ENCODE data around the gene EPB41L4B.

EPB41L4B gene

GRCh38 chr9:109191746-109192145, 129.1 kb downstream of the EPB41L4B start:
- FAIRE-seq = no peak

- no peak for FAIRE-seq
Observed at GRCh38 chr9:109190151-109190550, 130.7 kb downstream of the EPB41L4B start.

- FAIRE-seq = no peak
Observed at GRCh38 chr9:109186857-109187520, 133.9 kb downstream of the EPB41L4B start.

GRCh38 chr9:109182940-109183798, 137.7 kb downstream of the EPB41L4B start:
- FAIRE-seq = no peak

- no peak for FAIRE-seq
Observed at GRCh38 chr9:109182550-109182939, 138.3 kb downstream of the EPB41L4B start.

- FAIRE-seq = no peak
Observed at GRCh38 chr9:109181284-109181683, 139.6 kb downstream of the EPB41L4B start.

- no peak for FAIRE-seq
Observed at GRCh38 chr9:109179801-109180523, 140.9 kb downstream of the EPB41L4B start.

GRCh38 chr9:109176963-109177362, 143.9 kb downstream of the EPB41L4B start:
- no peak for FAIRE-seq

- FAIRE-seq = no peak
Observed at GRCh38 chr9:109176386-109176785, 144.5 kb downstream of the EPB41L4B start.

GRCh38 chr9:109172935-109173334, 147.9 kb downstream of the EPB41L4B start:
- FAIRE-seq = no peak

GRCh38 chr9:109171926-109172325, 148.9 kb downstream of the EPB41L4B start:
- no peak for FAIRE-seq

- FAIRE-seq = no peak
Observed at GRCh38 chr9:109168170-109168569, 152.7 kb downstream of the EPB41L4B start.

- FAIRE-seq = no peak
Observed at GRCh38 chr9:109167716-109168115, 153.1 kb downstream of the EPB41L4B start.

- no peak for FAIRE-seq
Observed at GRCh38 chr9:109166771-109167601, 153.9 kb downstream of the EPB41L4B start, which contains the start of gene FRRS1L. Gene FRRS1L, minus strand, starts transcription at chr9:109167249. Its CDS starts 111 bp downstream, at chr9:109167138.

GRCh38 chr9:109166171-109166770, 154.6 kb downstream of the EPB41L4B start:
- no peak for FAIRE-seq

- FAIRE-seq = no peak
Observed at GRCh38 chr9:109164042-109164441, 156.8 kb downstream of the EPB41L4B start.

- no peak for FAIRE-seq
Observed at GRCh38 chr9:109163194-109163593, 157.7 kb downstream of the EPB41L4B start.

- FAIRE-seq = no peak
Observed at GRCh38 chr9:109162677-109163076, 158.2 kb downstream of the EPB41L4B start.

- no peak for FAIRE-seq
Observed at GRCh38 chr9:109161471-109161870, 159.4 kb downstream of the EPB41L4B start.

- FAIRE-seq = no peak
Observed at GRCh38 chr9:109159583-109159982, 161.3 kb downstream of the EPB41L4B start.

GRCh38 chr9:109158651-109159050, 162.2 kb downstream of the EPB41L4B start:
- FAIRE-seq = no peak

GRCh38 chr9:109156708-109157107, 164.2 kb downstream of the EPB41L4B start:
- no peak for FAIRE-seq

All from A204.1 (cell line).